Skeletal muscle cell (primary cell): ENCODE results near the gene ASPHD1.
A peak's percentile ranks its signal among the peaks of the same experiment; 100 is the strongest.
"Not testable (repeated sequence)": the region's sequence is repeated elsewhere in the genome, so short reads cannot be mapped to it uniquely, and the experiment has no call there.

ENCODE experiments used
- DNase-seq: peaks from one replicate; pipeline ENCODE4 v3.0.0-alpha.2; 2010; ENCODE audit warnings: low read depth
- H3K4me3 ChIP-seq: 2 replicates; pipeline ENCODE4 v1.5.1; 2011; ENCODE audit warnings: low read depth, mild to moderate bottlenecking, control low read depth, low read length, moderate library complexity

Gene ASPHD1

DNA sequence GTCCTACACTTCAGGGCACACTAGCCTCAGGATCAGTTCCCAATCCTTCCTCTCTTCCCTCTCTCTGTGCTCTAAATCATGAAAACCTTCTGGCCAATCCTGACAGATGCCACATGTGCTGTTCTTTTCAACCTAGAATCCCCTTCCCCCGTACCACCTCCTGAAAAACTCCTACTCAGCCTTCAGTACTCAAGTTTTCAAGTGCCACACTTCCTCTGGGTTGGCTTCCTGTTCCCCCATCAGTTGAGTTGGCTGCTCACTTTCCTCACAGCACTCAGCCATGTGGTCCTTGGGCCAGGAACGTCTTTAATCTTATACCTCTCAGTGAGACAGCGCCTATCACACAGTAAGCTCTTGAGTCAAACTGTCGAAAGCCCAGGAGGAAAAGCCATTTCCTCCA is 3.3 kb downstream of the ASPHD1 start:
- no peak overlapping the region for H3K4me3 ChIP-seq
- DNase-seq, result no peak

- DNase-seq, result no peak
- H3K4me3 ChIP-seq, result no peak overlapping the region
Observed at GRCh38 chr16:29904947-29905346, 4.7 kb downstream of the ASPHD1 start.

DNA sequence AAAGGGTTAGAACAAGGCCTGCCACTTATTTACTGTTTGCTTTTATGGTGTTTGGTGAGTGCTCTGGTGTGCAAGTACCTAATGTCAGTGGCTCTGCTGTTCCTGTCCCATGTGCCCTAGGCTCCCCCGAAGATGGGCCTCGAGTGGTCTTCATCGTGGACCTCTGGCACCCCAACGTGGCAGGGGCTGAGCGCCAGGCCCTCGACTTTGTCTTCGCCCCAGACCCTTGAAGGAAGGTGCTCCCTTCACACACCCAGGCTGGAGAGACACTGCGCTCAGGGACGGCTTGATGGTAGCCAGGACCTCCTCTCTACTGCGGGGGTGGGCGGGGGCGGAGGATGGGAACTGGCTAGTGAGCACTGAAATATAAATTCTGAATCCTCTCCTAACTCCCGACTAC is 5.4 kb downstream of the ASPHD1 start:
- H3K4me3 ChIP-seq, result no peak overlapping the region
- DNase-seq, result no peak

DNA sequence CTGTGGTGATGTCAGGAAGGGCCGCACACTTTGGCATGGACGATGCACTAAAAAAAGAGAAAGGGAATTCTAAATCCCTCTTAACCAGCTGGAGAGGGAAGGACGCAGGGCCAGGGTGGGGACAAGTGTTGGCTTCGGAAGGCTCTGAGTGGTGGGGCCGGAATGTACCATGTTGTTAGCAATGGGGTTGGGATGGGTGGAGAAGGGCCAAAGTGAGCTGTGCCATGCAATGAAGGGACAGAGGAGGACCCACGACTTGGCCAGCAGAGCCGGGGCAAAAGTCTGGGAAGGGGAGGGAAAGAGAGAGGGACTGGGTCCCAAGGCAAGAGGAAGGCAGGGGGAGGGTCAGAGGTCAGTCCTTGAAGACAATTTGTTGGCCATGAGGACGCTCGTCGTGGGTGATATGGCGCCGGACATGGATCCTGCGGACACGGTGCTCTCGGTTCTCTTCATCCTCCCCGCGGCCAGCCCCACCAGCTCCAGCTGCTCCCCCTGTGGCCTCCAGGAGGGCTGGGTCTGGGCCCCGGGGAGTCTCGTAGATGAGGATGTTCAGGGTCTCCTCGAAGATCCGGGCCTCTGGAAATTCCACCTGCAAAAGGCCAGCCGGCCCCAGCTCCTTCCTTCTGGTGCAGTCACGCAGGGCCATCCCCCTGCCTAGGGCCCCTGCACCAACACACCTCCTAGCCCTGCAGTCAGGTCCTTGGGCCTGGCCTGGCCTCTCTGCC is 6.4 kb downstream of the ASPHD1 start:
- no peak for DNase-seq
- no peak overlapping the region for H3K4me3 ChIP-seq

DNA sequence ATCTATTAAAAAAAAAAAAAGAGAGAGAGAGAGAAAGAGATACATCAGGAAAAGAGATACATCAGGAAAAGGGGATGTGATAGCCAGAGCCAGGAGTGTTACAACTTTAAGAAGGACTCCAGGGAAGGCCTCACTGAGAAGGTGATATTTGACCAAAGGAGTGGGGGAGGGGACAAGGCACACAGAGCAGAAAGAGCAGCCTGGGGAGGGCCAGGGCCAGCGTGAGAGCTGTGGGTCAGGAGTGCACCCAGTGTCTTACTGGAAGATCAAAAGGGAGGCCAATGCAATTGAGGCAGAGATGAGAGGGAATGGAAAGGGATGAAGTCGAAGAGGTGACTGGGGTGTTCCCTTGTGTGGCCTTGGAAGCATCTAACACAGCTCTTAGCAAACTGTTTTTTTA is 7.7 kb downstream of the ASPHD1 start:
- DNase-seq, result no peak
- no peak overlapping the region for H3K4me3 ChIP-seq

- DNase-seq, result no peak
- no peak overlapping the region for H3K4me3 ChIP-seq
Observed at GRCh38 chr16:29908719-29909220, 8.5 kb downstream of the ASPHD1 start.

DNA sequence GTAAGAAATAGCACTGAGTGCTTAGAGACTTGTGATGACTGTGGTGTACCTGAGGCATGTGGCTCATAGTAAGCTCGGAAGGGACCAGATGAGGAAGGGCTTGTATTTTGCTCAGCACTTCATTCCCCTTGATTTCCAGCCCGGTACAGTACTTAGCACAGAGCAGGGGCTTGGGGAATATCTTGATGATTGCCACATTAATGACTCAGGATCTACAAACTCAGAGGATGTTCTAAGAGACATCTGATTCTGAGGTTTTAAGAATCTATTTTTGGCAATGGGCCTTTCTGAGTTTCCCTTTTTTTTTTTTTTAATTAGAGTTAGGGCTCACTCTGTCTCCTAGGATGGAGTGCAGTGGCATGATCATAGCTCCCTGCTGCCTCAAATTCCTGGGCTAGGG is 9.1 kb downstream of the ASPHD1 start:
- H3K4me3 ChIP-seq, result no peak overlapping the region
- peak; percentile 45 for DNase-seq

DNA sequence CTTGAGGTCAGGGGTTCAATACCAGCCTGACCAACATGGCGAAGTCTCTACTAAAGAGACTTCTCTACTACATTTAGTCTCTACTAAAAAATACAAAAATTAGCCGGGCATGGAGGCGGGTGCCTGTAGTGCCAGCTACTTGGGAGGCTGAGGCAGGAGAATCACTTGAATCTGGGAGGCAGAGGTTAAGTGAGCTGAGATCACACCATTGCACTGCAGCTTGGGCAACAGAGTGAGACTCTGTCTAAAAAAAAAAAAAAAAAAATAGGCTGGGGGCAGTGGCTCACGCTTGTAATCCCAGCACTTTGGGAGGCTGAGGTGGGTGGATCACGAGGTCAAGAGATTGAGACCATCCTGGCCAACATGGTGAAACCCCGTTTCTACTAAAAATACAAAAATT is 9.6 kb downstream of the ASPHD1 start:
- DNase-seq, H3K4me3 ChIP-seq: not testable (repeated sequence)

GRCh38 chr16:29910819-29911675 is 10.8 kb downstream of the ASPHD1 start:
- no peak overlapping the region for H3K4me3 ChIP-seq
- no peak for DNase-seq

GRCh38 chr16:29911676-29912010 is 11.4 kb downstream of the ASPHD1 start:
- H3K4me3 ChIP-seq, result no peak overlapping the region
- DNase-seq, result no peak

- H3K4me3 ChIP-seq, result no peak overlapping the region
- DNase-seq, result no peak
Observed at GRCh38 chr16:29912087-29912486, 11.8 kb downstream of the ASPHD1 start.

DNA sequence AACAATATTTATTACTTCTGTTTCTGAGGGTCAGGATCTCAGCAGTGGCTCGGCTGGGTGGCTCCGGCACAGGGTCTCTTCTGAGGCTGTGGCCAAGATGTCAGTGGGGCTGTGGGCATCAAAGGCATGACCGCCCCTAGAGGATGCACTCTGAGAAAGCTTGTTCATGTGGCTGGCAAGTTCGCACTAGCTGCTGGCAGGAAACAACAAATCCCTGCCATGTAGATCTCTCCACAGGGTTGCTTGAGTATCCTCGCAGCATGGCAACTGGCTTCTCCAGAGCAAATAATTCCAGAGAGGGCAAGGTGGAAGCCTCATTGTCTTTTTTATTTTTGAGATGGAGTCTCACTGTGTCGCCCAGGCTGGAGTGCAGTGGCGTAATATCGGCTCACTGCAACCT is 13.2 kb downstream of the ASPHD1 start:
- no peak for DNase-seq
- H3K4me3 ChIP-seq, result no peak overlapping the region

- no peak overlapping the region for H3K4me3 ChIP-seq
- no peak for DNase-seq
Observed at GRCh38 chr16:29915590-29916247, 15.4 kb downstream of the ASPHD1 start.

DNA sequence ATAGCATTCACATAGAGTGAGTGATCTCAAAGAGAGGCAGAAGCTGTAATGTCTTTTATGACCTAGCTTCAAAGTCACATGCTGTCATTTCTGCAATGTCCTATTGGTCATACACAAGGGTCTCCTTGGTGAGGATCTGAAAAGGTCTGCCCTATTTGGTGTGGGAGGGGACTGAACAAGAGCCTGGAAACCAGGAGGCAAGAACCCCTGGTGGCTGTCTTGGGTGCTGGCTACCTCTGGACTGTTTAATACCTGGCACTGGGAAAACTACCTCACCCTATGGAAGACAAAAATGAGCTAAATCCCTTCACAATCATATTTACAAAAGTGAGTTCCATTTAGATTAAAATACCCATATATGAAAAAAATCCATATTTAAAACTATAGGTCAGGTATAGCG is 16.7 kb downstream of the ASPHD1 start:
- DNase-seq, result no peak
- no peak overlapping the region for H3K4me3 ChIP-seq

- no peak for DNase-seq
- H3K4me3 ChIP-seq, result no peak overlapping the region
Observed at GRCh38 chr16:29920288-29921033, 20.2 kb downstream of the ASPHD1 start.

DNA sequence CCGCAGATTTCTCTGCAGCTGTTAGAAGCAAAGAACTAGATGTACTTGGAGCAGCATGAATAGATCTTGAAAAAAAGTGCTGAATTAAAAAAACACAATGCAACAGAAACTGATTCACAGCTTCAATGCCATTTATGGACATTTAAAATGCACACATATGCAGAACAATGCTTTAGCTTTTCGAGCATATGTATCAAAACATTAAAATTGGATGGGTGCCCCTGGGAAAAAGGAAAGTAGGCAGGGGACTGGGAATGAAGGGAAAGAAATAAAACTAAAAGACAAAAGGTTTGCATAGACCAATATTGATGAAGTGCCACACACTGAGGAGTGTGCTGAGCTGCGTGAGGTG is 20.7 kb downstream of the ASPHD1 start:
- H3K4me3 ChIP-seq, result no peak overlapping the region
- DNase-seq, result no peak

GRCh38 chr16:29922326-29922725 is 22.0 kb downstream of the ASPHD1 start:
- no peak for DNase-seq
- H3K4me3 ChIP-seq, result no peak overlapping the region

DNA sequence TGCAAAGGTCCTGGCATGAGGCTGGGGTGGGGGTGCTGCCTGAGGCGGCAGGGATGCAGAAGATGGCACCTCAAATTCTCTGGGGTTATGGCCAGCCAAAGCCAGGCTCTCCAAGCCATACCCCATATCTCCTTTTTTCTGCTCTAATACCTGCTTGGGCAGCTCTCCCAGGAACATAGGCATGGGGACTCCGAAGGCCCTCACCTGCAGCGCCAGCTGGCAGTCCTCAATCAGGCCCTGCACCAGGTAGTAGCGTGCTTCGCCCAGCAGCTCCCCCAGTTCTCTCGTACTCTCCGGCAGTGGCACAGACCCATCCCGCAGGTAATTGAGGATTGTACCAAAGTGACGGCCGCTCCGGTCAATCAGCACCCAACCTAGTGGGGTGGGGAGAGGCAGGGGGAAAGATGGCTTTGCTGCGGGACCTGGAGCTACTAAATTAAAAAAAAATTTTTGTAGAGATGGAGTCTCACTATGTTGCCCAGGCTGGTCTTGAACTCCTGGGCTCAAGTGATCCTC is 22.8 kb downstream of the ASPHD1 start:
- H3K4me3 ChIP-seq, result no peak overlapping the region
- DNase-seq, result no peak

GRCh38 chr16:29925105-29925756 is 24.9 kb downstream of the ASPHD1 start:
- no peak for DNase-seq
- peak overlapping the region; percentile 94 for H3K4me3 ChIP-seq
